Measurements from ENCODE around the gene VPS13C.

The VPS13C gene

GRCh38 chr15:61853195-61853594 is 207.1 kb downstream of the VPS13C start:
- no peak for DNase-seq (ENCODE audit: low read depth in 2 of 2)

DNA sequence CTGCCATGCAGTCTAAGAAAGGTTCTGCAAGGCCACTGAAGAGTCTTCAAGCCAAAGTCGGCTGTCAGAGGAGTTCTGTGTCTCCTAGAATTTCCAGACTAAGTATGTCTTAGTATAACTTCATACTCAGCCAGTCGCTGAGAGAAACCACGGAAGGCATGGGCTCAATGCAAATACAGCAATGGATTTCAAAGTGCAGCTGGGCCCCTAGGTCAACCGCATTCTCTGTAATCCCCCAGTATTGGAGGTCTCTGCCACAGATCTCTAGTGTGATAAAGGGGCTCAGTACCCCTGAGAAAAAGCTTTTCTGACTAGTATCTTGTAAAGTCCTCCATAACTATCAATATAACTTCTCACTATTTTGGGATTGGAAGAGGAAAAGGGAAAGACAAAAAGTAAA is 208.3 kb downstream of the VPS13C start:
- DNase-seq (ENCODE audit: low read depth in 2 of 2): no peak

GRCh38 chr15:61849447-61849846 is 210.8 kb downstream of the VPS13C start:
- no peak for DNase-seq (ENCODE audit: low read depth in 2 of 2)

DNA sequence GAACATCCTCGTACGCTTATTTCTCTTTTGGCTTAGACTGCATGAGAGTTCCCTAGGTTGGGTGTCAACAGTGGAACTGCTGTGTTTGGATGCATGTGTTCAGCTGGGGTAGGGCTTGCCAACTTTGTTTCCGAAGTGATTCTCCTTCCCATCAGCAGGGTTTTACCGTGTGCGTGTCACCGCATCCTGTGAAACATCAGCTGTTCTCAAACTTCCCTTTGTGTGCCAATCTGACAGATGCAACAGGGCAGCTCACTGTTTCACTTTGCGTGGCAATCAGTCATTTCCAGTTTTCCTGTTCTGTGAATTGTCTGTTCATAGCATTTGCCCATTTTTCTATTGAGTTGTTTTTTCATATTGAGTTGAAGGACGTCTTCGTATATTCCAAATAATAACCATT is 218.8 kb downstream of the VPS13C start:
- DNase-seq (ENCODE audit: low read depth in 2 of 2): no peak

DNA sequence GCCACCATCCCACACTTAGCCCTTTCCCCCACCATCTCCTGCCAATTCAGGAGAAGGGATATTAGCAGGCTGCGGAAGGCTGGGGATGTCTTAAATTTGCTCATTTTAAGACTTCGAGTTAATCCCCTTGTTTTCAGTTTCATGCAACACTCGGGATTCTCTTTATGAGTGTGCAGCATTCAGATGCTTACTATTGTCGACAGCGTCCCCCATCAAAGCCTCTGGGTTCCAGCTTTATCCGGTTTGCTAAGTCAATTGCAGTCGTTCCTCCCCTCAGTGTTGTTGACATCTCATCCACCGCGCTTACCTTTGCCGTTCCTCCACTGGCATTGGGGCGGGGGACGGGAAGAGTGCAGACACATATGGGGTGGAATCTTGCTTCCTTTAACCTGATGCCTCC is 220.2 kb downstream of the VPS13C start:
- no peak for DNase-seq (ENCODE audit: low read depth in 2 of 2)

DNA sequence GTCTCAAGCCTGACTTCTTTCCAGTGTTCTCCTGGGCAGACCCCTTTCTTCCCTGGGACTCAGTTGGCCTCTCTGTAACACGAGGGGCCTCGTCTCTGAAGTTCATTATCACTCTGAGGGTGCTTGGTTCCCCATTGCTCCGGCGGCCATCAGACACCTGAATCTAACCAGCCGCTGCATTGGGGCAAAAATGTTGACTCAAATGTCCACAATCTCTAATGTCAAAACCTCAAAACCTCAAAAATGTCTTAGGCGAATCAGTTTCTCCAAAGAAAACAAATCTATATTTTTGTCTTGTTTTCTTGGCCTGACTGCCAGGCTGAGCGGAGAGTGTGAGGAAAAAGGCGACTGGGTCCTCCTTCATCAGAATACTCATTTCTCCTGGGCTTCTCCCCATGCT is 220.7 kb downstream of the VPS13C start:
- DNase-seq (ENCODE audit: low read depth in 2 of 2): no peak

DNA sequence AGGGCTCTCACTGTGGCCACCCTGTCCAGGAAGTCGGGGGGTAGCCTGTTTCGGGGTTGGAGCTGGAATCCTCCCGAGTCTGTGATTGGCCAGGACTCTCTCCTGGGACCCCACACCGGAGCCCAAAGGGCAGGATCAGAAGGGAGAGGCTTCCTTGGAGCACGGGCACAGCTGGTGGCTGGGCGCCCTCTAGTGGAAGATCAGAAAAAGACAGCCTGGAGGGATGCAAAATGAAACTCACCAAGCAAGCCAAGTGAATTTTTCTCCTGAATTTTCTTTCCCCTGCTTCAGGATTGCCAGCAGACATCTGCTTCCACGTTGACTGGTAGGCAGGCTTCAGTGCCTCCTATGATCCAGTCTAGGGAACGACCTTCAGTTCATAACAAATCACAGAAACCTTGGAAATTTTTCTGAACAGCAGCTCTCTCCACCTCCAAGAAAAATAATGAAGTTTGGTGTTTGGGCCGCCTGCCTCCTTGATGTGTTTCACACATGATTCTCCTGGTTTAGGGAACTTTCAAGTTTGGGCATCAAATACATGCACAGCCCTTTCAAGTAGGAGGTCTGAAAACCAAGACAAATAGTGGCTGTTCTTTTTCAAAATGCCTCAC is 224.6 kb downstream of the VPS13C start:
- DNase-seq (ENCODE audit: low read depth in 2 of 2): peak; percentile 19 to 32

- no peak for DNase-seq (ENCODE audit: low read depth in 2 of 2)
Measured at GRCh38 chr15:61835029-61835428, 225.2 kb downstream of the VPS13C start.

DNA sequence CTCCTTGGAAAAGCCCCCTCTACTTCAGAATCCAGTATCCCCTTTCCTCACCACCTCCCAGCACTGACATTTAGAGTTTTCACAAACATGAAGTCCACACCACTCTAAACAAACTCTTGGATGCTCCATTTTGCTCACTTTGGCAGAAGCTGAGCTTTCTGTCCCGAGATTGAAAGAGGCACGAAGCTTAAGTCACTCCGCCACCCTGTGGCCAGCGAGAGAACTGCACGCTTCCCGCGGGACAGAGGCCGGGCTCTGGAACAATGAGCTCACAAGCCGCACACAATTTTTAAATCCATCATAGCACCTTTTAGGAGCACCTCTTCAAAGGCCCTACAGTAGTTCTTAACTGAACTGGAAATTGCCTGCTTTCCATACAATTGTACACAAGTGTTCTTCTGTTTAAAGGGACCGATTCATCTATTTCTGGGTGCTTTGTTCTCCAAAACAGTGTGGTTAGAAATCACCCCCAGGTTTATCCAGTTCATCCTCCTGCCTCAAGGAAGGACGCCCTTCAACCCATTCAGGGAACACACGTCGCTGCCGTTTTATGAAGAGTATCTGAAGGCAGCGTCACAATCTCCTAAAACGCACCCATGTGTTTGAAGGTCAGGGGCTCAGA is 226.1 kb downstream of the VPS13C start:
- peak; percentile 26 to 69 for DNase-seq (ENCODE audit: low read depth in 2 of 2)

DNA sequence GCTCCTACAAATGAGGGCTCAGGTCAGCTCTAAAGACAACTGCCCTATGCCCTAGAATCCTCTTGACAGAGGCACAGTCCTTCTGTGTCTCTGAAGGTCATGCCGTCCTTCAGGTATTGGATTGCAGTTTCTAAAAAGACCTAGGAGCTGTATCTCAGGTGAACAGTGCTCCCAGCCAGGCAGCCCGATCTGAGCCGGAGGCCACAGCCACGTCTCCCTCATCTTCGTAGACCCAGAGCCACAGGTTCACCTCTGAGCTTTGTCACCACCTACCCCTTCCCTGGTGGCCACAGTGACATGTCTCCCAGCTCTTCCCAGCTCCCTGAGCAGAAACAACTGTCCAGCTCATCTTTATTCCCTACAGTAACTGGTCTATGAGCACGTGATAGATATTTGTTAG is 228.0 kb downstream of the VPS13C start:
- no peak for DNase-seq (ENCODE audit: low read depth in 2 of 2)

DNA sequence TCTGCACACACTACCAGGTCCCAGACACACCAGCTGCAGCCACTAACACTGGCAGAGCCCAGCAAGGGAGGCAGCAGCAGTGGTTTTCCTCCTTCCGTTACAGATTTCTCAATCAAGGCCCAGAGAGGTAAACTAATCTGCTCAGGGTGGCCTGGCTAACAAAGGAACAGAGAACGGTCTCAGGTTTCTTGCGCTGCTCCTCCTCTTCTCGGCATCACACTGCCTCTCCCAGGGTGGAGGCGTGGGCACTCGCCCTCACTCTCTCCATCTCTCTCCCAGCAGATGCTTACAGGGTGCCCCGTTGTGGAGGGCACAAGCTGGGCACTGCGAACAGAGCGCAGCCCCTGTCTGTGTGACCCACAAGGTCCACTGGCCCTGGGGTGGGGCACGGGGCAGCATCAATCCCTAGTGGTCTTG is 228.7 kb downstream of the VPS13C start:
- no peak for DNase-seq (ENCODE audit: low read depth in 2 of 2)

- DNase-seq (ENCODE audit: low read depth in 2 of 2): no peak
Measured at GRCh38 chr15:61830536-61831330, 229.5 kb downstream of the VPS13C start.

DNA sequence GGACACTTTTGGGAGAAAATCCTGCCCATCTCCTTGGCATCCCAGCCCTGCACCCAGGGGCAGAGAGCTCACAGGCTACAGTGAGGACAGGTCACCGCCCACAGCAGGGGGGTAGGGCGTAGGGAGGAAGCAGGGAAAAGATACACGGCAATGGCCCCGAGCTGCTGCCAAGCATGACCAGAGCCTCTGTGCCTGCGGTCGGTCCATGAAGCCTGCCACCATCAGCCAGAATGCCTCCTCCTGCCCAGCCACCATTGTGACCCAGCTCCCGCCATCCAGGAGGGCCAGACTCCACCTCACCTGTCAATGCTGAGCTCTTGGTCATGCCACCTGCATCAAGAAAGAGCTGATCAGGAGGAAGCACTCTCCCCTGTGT is 230.7 kb downstream of the VPS13C start:
- DNase-seq (ENCODE audit: low read depth in 2 of 2): no peak

DNA sequence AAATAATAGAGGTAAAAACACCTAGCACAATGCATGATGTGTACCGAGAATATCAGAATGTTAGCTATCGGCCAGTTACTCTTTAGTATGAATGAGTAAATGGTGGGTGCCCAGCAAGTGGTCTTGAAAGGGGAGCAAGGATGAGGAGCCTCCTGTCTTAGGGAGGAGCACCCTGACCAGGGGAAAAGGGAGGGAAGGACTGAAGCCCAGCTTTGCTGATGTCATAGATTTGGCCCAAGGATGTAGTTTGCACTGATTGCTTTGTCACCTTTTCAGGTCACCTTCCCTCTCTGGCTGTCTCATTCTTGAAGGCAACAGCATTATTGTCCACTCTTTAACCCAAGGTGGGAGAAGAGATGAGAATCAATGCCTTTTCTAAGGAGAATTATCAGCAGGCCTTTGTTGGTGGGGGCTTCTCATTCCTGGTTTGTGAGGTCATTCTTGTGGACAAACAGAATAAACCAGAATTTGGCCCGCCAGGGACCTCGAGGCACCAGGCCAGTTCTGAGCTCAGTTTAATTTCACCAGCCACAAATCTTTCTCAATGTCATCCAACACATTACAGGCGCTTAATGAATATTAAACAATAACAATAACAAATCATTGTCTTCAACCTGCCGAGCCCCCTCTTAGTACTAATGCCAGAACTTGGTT is 231.3 kb downstream of the VPS13C start:
- no peak for DNase-seq (ENCODE audit: low read depth in 2 of 2)

- DNase-seq (ENCODE audit: low read depth in 2 of 2): no peak
Measured at GRCh38 chr15:61828008-61828407, 232.2 kb downstream of the VPS13C start.

DNA sequence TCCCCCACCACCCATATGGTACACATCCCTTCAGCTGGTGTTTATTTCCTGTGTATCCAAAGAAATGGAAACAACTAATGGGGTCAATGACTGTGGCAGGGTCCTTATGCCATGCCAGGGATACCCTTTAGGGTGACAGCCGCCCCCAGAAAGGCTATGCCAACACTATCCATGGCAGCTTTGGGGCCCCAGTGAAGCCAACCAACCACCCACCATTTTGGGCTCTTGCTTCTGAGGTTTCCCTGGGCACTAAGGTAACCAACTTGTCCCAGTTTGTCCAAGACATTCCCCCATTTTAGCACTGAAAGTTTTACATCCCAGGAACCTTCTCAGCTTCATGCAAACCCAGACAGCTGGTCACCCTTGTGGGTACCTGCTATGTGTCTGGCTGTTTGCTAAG is 233.1 kb downstream of the VPS13C start:
- DNase-seq (ENCODE audit: low read depth in 2 of 2): no peak

DNA sequence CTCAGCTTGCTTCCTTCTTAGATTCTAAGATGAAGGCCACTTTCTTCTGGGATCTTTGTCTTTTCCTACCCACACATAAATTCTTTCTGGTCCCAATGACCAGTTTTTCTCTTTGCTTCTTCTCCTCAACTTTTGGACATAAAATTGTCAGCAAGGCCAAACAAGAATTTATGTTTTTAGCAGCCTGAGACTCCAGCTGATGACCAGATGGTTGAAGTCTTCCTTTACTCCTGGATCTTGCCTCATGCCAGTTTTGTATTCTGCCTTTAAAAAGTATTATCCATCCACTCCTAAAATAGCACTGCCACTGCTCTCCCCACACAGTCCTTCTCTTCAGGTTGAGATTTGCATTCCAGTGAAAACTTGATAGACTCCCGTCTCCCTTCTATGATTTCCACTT is 236.0 kb downstream of the VPS13C start:
- no peak for DNase-seq (ENCODE audit: low read depth in 2 of 2)

DNA sequence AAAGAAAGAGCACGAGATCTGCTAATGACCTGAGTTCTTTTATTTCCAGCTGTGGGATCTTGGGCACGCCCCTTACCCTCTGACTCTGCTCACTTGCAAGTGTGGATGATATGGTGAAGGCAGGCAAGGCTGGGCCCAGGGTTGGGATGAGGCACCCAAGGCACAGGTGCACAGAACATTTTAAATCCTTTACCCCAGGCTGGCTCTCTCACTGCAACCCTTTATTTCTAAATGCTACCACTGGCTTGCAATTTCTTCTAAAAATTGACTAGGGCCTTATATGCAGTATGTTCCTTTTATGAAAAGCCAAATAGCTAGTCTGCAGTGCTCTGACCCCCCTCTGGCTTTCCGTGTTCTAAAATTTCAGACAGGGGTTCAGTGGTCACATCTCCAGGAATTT is 237.7 kb downstream of the VPS13C start:
- no peak for DNase-seq (ENCODE audit: low read depth in 2 of 2)

DNA sequence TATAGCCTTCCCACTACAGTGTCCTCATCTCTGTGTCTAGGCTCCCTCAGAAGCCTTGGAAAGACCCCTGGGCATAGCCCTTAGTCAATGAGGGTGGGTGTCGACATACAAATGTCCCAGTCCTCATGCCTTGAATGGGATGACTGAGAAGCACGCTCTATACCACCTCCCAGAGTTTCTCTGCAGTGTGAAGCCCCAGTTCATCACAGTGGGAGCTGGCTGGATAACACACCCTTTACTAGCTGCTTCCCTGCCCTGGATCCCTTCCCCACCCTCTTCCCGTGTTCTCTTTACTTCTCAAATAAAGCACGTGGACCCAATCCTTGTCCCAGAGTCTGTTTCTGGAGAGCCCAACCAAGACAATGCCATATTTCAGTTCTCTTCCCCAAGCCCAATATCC is 239.3 kb downstream of the VPS13C start:
- no peak for DNase-seq (ENCODE audit: low read depth in 2 of 2)

GRCh38 chr15:61820212-61820611 is 240.0 kb downstream of the VPS13C start:
- DNase-seq (ENCODE audit: low read depth in 2 of 2): no peak

GRCh38 chr15:61819386-61819785 is 240.9 kb downstream of the VPS13C start:
- no peak for DNase-seq (ENCODE audit: low read depth in 2 of 2)

GRCh38 chr15:61818801-61819200 is 241.4 kb downstream of the VPS13C start:
- no peak for DNase-seq (ENCODE audit: low read depth in 2 of 2)

DNA sequence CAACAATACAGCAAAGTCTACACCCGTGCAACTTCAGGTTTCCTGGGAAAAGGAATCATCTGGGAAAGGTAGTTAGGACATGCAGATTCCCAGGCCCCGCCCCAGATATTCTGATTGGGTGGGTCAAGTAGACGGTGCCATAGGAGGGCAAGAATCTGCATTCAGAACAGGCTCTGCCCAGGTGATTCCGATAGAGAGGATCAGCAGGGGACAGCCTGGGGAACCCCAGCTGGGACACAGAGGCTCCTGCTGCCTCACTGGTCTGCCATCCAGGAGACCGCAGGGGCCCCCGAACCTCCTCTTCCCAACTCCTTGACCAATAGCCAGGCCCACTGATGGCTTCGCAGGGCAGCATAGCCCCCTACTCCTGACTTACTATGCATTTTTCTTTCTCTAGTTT is 243.4 kb downstream of the VPS13C start:
- no peak for DNase-seq (ENCODE audit: low read depth in 2 of 2)
